ENCODE results near the gene SNX14. TPM values are rescaled to one million over a fixed set of nuclear protein-coding genes. Genes with fewer than 3 reads are reported as not detected.

Gene SNX14
- total and polyA plus RNA-seq, 2 of the 13 experiments (the other 11 are each of a cell fraction or from before 2014, with no cell fraction given) = 83.5 to 112 TPM

GRCh38 chr6:85458782-85459181, 134.9 kb downstream of the SNX14 start:
- no peak overlapping the region for H3K4me3 ChIP-seq (replicated peaks in 1 of 3; ENCODE audit: insufficient read depth in 1 of 3, low read depth in 2 of 3, low read length in 3 of 3)
- no TSS peak for BruUV-seq (replicated peaks)
- no peak for DNase-seq (ENCODE audit: low spot score)
- in situ Hi-C loops (cut with HindIII; ENCODE audit: extremely low pct_ligation_motif_present, low pct_unique_long_range_greater_than_20kb) (no loop called here), intact Hi-C loops (cut with micrococcal nuclease; ENCODE audit: unreplicated experiment) (no loop called here)
- H3K9ac ChIP-seq (ENCODE audit: insufficient read depth, low read depth, low read length) = no peak overlapping the region
- H4K20me1 ChIP-seq (ENCODE audit: insufficient read depth, low read length) = no peaks in the 10 kb centered on the region
- ATAC-seq = no peak
- H3K9me3 ChIP-seq (ENCODE audit: low read length) = no peaks in the 10 kb centered on the region
- H3K36me3 ChIP-seq (replicated peaks in 1 of 2; ENCODE audit: control insufficient read depth in 1 of 2, insufficient read depth in 2 of 2, low read length in 2 of 2) = peaks cover 0 to 3% of the 10 kb centered on the region in 2 experiments; a peak in 2 of 5 replicates
- H3K4me2 ChIP-seq (ENCODE audit: low read depth, low read length) = no peak overlapping the region
- no peaks in the 10 kb centered on the region for H3K27me3 ChIP-seq (ENCODE audit: control insufficient read depth in 1 of 2, insufficient read depth in 2 of 2, low read length in 2 of 2)
- ChIA-PET POLR2A (no interaction called here), CTCF (ENCODE audit: low intra/inter-chr PET ratio, low total read pairs) (no interaction called here)
- H2AFZ ChIP-seq (ENCODE audit: low read length) = no peak overlapping the region
- no peak for FAIRE-seq
- WGBS (ENCODE audit: low lambda C conversion rate) = 96% methylated on average over 3 of the region's 3 CpGs
- H3K79me2 ChIP-seq (ENCODE audit: insufficient read depth, low read length) = peaks cover 13% of the 10 kb centered on the region
- H3K27ac ChIP-seq (ENCODE audit: extremely low read length, insufficient read depth, low read length) = no peak overlapping the region
- H3K4me1 ChIP-seq (ENCODE audit: insufficient read depth, low read length) = peaks cover 76% of the 10 kb centered on the region
- TF ChIP-seq SATB2 (CRISPR knock-in tag; IDR thresholded peaks at IDR 0.05) (no peak), ZNF609 (CRISPR knock-in tag; IDR thresholded peaks at IDR 0.05; ENCODE audit: borderline replicate concordance) (no peak), JUNB (CRISPR knock-in tag; IDR thresholded peaks at IDR 0.05; ENCODE audit: borderline replicate concordance) (no peak), HNRNPL (IDR thresholded peaks at IDR 0.05; ENCODE audit: low read depth, low read length) (no peak), ZNF512 (CRISPR knock-in tag; IDR thresholded peaks at IDR 0.05) (no peak), ATF4 (CRISPR knock-in tag; IDR thresholded peaks at IDR 0.05) (no peak), ZSCAN30 (CRISPR knock-in tag; IDR thresholded peaks at IDR 0.05) (no peak), TCF12 (IDR thresholded peaks at IDR 0.05) (no peak), TCF12 (CRISPR knock-in tag; IDR thresholded peaks at IDR 0.05) (no peak), ZNF800 (CRISPR knock-in tag; IDR thresholded peaks at IDR 0.05) (no peak), KLF13 (CRISPR knock-in tag; IDR thresholded peaks at IDR 0.05) (no peak), SRY (CRISPR knock-in tag; IDR thresholded peaks at IDR 0.05) (no peak), ZFP36 (IDR thresholded peaks at IDR 0.05; ENCODE audit: borderline replicate concordance, low read depth, low read length, partially characterized antibody) (no peak)

All from HepG2 (cell line).